ENCODE measurements around the gene PLCXD3.

- TF ChIP-seq CTCF (IDR thresholded peaks at IDR 0.05; ENCODE audit: insufficient read depth, low read length), result no peak
- TF ChIP-seq POLR2AphosphoS5 (IDR thresholded peaks at IDR 0.05; ENCODE audit: low read depth), result no peak
Observed at GRCh38 chr5:41363343-41363986, 146.9 kb downstream of the PLCXD3 start.

Measured in HL-60 (cell line).